Right ventricle myocardium inferior (tissue), 1 donor: Measurements from ENCODE around the gene CACNG5. TPM values are rescaled to one million over a fixed set of nuclear protein-coding genes. Genes with fewer than 3 reads are reported as not detected.

ENCODE experiments used
- ATAC-seq: fragments of 200-7000 bp; cut with Tn5 transposase; one replicate; pipeline ENCODE4 v1.9.1; 2020; ENCODE audit warnings: mild to moderate bottlenecking, moderate library complexity
- DNase-seq: peaks from one replicate; pipeline ENCODE4 v3.0.0; 2021; ENCODE audit errors: missing footprints
- intact Hi-C: fragments of 100-400 bp; cut with DNase I; formaldehyde crosslinking; loops from one replicate; pipeline ENCODE4 v1.11.0; 2022
- long read RNA-seq: library from polyadenylated mRNA; unstranded; transcript quantifications from one replicate; pipeline ENCODE4 v2.0.0, GENCODE V29; 2021
- total RNA-seq: library from RNA; stranded (reverse); fragmentation: NEBNext Ultra II Directional; extraction: Animal tissue kit (Norgen Biotek cat#: 25700); gene quantifications from one replicate; pipeline ENCODE4 v1.2.1, GENCODE V29; 2021
- donor health status: DM: no; HTN: yes; CAD: no; lungs with severe emphysema.

CACNG5 gene, protein sequence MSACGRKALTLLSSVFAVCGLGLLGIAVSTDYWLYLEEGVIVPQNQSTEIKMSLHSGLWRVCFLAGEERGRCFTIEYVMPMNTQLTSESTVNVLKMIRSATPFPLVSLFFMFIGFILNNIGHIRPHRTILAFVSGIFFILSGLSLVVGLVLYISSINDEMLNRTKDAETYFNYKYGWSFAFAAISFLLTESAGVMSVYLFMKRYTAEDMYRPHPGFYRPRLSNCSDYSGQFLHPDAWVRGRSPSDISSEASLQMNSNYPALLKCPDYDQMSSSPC
- total RNA-seq, result not detected
- long read RNA-seq, result 0 reads

DNA sequence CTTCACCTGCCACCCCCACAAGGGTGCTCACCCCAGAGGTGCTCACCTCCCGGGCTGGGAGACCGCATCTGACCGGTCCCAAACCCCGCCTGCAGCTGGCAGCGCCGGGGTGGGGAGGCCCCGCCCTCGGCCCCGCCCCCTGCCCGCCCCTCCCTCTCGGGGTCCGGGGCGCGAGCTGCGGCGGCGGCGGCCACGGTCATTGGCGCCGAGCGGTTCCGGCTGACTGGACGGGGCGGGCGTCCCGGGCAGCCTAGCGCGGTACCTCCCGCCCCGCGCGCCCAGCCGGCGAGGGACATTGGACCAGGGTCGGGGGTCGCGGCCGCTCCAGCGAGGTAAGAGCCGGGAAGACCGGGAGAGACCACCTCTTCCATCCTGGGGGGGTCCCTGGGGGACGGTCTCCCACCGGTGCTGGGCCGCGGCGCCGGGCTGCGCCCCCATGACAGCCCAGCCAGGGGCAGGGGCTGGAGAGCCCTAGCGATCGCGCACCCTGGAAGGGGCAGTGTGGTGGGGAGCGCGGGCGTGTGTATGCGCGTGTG lies at the start of gene CACNG5:
Gene CACNG5 (plus strand): TSS at position 199 of the 536 bp plus-strand sequence. CDS start 42,216 bp downstream, outside the sequence.
- intact Hi-C loops, result no loop called here
- ATAC-seq, result no peak

GRCh38 chr17:66786107-66786506 lies 48.8 kb upstream of the CACNG5 start:
- intact Hi-C loops, result no loop called here
- DNase-seq (no peak), ATAC-seq (no peak)

More for the DNA sequence above, at the start of gene CACNG5:
- DNase-seq, result no peak

DNA sequence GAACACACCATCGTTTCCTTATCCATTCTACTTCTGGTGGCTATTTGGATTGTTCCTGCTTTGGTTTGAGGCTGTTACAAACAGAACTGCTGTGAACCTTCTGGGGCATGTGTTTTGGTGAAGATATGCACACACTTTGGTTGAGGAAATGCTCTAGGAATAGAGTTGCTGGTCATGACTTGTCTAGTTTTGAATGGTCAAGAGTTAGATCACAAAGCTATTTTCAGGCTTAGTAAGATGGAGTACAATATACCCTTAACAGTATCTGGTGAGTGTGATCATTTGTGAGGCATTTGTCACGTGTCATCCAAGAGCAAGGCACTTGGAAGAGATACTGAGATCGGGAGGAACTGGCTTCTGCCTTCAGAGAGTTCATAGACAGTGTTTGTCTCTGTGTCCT lies 47.0 kb upstream of the CACNG5 start:
- intact Hi-C loops, result no loop called here
- DNase-seq (no peak), ATAC-seq (no peak)

- intact Hi-C loops, result no loop called here
- ATAC-seq, result peak; percentile 27
- no peak for DNase-seq
Observed at GRCh38 chr17:66789093-66789492, 45.8 kb upstream of the CACNG5 start.

- DNase-seq, result no peak
- intact Hi-C loops, result no loop called here
- no peak for ATAC-seq
Observed at GRCh38 chr17:66789961-66790437, 44.9 kb upstream of the CACNG5 start.

DNA sequence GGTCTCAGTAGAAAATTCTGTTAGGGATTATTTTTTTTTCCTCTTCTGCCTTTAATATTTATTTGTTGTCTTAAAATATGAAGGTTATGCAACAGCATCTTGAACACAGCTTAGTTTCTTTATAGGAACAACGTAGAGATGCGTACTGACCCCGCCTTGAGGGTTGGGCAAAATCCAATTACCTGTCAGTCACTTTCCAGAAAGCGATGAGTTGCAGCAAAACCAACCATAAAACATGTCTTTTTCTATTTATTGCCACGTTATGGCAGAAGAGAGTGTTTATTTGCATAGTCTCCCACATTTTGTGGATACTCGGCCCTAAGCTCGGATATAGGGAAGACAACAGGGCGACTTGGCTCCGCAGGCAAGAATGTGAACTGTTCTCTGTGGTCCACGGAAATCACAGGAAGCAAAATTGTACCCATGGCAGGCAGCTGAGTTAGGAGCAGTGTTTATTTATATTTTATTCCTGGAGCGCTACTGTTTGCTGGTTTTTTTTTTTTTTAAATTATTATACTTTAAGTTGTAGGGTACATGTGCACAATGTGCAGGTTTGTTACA lies 44.3 kb upstream of the CACNG5 start:
- DNase-seq (no peak), ATAC-seq (no peak)
- intact Hi-C loops, result no loop called here

DNA sequence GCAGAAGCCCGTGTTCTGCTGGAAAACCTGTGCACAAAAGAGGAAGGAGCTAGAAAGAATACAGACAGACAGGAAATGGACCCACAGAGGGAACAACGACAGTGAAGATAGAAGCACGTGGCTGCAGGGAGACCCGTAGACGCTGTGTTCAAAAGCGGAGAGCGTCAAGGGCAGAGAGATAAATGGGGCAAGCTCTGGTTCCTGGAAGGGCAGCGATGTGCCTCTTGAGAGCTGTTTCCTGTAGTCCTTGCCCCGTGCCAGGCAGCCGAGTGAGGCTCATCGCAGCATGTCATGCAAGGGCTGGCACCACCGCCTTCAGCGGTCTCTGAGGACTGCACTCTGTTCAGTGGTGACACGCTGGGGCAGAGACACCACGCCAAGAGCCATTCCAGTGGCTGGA lies 43.6 kb upstream of the CACNG5 start:
- DNase-seq, result no peak
- intact Hi-C loops, result no loop called here
- ATAC-seq, result peak; percentile 52

GRCh38 chr17:66793814-66794213 lies 41.1 kb upstream of the CACNG5 start:
- no peak for DNase-seq
- ATAC-seq, result no peak
- intact Hi-C loops, result no loop called here

DNA sequence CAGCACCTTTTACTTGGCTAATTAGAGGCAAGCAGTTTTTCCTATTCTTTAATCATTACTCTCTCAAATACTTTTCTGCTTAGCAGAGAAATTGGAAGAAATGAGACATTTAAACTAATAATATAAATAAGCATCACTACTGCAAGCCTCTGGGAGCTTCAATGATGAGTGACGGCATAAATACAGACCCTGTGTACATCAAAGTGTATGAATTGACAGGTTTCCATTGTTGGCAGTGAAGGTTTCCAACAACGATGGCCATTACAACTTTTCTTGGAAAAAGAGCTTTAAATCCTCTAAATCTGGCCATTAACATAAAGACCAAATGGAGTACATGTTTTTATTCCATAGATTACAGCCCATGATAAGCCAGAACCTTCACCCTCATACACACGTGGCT lies 39.4 kb upstream of the CACNG5 start:
- intact Hi-C loops, result no loop called here
- DNase-seq, result no peak
- ATAC-seq, result no peak

DNA sequence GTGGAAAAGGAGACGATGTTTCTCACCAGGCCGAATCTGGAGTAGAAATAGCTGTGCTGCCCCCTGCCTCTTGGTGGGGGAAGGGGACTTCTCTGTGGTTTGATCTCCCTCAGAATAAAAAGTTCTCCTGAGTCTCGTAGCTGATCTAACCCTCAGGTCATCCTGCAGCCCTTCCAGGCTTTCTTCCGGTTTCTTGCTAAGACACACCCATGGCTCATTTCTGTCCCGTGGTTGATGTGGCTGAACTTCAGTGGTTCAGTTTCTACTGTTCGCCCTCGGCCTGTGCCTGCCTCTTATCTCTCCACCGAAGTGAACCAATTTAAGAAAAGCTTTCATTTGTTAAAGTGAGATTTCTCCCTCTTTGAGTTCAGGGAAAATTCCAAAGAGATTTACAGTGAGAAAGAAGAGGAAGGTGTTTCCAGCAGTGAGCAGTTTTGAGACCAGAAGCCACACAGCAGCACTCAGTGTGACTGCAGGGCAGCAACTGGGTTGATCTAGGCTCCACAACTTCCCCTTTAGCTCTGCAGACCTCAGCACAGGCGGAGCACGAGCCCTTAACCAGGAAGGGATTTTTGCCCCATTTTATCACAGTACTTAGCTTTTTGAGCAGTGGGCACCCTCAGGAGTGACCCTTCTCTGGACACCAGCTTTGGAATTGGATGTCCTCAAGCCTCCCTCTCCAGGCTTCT lies 34.9 kb upstream of the CACNG5 start:
- no peak for DNase-seq
- intact Hi-C loops, result no loop called here
- peak; percentile 70 for ATAC-seq

GRCh38 chr17:66803474-66803951 lies 31.4 kb upstream of the CACNG5 start:
- no peak for DNase-seq
- ATAC-seq, result no peak
- intact Hi-C loops, result no loop called here

GRCh38 chr17:66805567-66805966 lies 29.4 kb upstream of the CACNG5 start:
- DNase-seq (no peak), ATAC-seq (no peak)
- intact Hi-C loops, result no loop called here

GRCh38 chr17:66807182-66807581 lies 27.7 kb upstream of the CACNG5 start:
- DNase-seq (no peak), ATAC-seq (no peak)
- intact Hi-C loops, result no loop called here

DNA sequence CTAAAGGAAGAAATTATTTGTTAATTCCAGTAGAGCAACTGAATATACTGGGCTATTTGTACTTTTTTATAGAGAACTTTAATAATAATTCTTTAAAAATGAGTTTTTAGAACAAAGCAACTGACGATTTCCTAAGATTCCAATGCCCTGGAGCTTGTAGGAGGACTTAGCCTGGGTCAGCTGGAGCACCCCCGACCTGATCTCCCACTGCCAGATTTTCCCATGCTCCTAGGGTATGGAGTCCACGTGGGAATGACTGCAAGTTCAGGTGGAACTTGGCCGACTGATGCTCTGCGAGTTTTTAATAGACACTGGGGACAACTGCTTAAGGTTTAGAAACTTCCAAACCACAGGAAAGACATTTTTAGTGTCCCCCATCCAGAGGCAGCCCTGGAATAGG lies 25.5 kb upstream of the CACNG5 start:
- ATAC-seq (no peak), DNase-seq (no peak)
- intact Hi-C loops, result no loop called here

DNA sequence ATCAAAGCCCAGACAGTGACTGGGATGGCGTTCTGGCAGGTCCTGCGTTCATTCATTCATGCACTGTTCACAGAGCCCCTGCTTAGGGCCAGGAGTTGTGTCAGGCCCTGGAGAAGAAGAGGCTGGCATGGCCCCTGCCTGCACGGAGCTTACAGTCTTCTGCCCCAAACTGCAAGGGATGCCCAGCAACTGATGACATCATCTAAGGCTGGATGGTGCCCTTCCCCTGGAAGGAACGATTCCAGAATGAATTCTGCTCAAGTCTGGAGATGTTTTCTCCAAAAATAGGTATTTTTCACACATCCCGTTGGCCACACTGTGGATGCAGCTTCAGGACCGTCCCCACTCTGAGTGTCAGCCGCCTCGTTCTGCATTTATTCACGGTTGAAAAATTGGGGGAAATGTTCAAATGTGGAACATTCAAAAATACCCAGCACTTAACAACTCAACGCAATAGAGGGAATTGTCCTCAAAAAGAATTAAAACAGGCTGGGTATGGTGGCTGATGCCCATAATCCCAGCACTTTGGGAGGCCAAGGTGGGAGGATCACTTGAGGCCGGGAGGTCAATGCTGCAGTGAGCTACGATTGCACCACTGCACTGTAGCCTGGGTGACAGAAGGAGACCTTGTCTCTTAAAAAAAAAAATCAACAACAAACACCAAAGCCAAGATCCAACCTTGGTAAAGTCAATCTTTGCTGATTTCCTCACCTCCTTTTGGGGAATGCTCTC lies 23.8 kb upstream of the CACNG5 start:
- intact Hi-C loops, result no loop called here
- DNase-seq (no peak), ATAC-seq (no peak)

DNA sequence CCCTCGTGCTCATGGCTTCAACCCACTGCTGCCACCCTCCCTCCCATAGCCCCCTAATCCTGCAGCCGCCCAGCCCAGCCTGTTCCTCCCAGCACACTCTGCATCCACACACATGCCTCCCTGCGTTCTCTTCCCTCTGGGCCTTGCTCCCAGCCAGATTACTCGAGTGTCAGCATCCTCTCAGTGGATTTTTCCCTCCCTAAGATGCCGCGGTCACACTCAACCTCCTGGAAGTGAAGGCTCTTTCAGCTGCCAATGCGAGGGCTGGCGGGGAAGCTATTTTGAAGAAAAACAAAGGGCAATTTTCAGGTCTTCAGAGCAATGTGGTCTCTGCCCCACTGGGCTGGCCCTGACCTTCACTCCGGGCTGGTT lies 23.2 kb upstream of the CACNG5 start:
- no peak for ATAC-seq
- DNase-seq, result no peak
- intact Hi-C loops, result no loop called here

DNA sequence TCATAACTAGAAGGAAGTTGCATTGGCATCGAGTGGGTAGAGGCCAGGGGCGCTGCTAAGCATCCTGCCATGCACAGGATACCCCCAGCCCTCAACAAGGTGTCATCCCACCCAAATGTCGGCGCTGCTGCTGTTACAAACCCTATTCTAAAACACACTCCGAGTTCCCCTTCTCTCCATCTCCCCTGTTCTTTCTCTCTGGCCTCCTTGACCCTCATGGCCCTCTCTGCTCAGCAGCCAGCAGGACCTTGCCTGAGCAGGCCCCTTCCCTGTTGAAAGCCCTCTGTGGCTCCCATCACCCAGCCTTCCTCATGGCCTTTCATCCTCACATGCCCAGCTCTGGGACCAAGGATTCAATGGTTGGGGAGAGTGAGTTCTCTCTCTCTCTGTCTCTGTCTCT lies 22.3 kb upstream of the CACNG5 start:
- ATAC-seq, result no peak
- intact Hi-C loops, result no loop called here

DNA sequence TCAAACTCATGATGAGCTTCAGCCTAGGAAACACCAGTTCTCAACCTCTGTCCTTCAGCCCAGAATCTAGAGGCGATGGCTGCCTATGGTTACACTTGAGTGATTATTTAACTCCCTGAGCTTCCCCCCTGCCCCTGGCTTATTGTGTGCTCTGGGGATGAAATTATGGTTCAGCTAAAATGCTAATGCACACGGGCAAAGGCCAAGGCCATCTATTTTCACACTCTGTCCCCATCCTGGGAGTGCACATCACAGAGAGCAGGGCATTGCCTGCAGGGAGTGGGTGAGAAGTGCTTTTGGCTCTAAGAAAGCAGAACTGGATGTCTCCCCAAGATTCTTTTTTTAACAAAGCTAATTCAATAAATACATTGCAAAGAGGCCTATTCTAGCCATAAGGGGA lies 21.6 kb upstream of the CACNG5 start:
- intact Hi-C loops, result no loop called here
- ATAC-seq, result no peak
- DNase-seq, result no peak

More for the DNA sequence above, 22.3 kb upstream of the CACNG5 start:
- no peak for DNase-seq

DNA sequence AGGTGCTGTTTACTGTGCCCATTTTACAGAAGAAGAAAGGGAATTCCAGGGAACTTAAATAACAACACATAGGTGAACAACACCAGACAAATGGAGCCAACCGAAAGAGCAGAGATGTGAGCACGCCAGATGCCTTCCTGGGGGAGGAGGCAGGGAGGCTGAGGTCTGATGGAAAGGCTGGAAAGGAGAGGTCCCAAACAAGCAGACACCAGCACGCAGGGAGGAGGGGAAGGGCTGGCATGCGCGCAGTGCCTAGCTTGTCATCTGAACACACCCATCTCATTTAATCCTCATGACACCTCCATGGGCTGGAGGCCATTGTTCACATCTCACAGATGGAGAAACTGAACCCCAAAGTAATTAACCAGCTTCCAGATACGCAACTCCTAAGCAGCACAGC lies 20.9 kb upstream of the CACNG5 start:
- ATAC-seq (no peak), DNase-seq (no peak)
- intact Hi-C loops, result no loop called here
